K562 (cell line): ENCODE data around the gene DCP1B.

Experiments used
- CC2D1A ChIP-seq: fragments of 450-650 bp; IDR thresholded peaks from 2 replicates; pipeline ENCODE4 v1.6.1; 2017; ENCODE audit warnings: mild to moderate bottlenecking
- CCNT2 ChIP-seq: IDR thresholded peaks from 2 replicates; pipeline ENCODE4 v1.6.1; 2011; ENCODE audit warnings: borderline replicate concordance, low read depth, mild to moderate bottlenecking, moderate library complexity, mixed read lengths, low read length; ENCODE audit not compliant: insufficient read length; ENCODE audit errors: extremely low read depth
- EGR1 ChIP-seq: fragments of 450-650 bp; conservative IDR thresholded peaks from 2 replicates; pipeline ENCODE4 v1.6.1; 2017; ENCODE audit warnings: mild to moderate bottlenecking
- ELF4 ChIP-seq: fragments of 450-650 bp; formaldehyde crosslinking; IDR thresholded peaks from 2 replicates; pipeline ENCODE4 v1.4.0; 2022; ENCODE audit warnings: missing genetic modification characterization
- POLR2AphosphoS5 ChIP-seq: IDR thresholded peaks from 2 replicates; pipeline ENCODE4 v1.6.1; 2011; ENCODE audit warnings: mild to moderate bottlenecking, low read depth, low read length, moderate library complexity; ENCODE audit not compliant: control insufficient read depth, insufficient read depth
- SRSF7 ChIP-seq: fragments of 200-400 bp; formaldehyde crosslinking; optimal IDR thresholded peaks from 2 replicates; pipeline ENCODE3; 2017; ENCODE audit warnings: mild to moderate bottlenecking, low read depth, low read length
- ZFP36 ChIP-seq: fragments of 150-350 bp; IDR thresholded peaks from 2 replicates; pipeline ENCODE4 v1.6.1; 2018; ENCODE audit warnings: low read length, low read depth; ENCODE audit not compliant: partially characterized antibody
- TF ChIP-seq, protein P1 (sequence below): fragments of 150-350 bp; IDR thresholded peaks from 2 replicates; pipeline ENCODE4 v1.6.1; 2014; ENCODE audit warnings: low read depth, mild to moderate bottlenecking, low read length, borderline replicate concordance
- TF ChIP-seq, protein P2 (sequence below): fragments of 250-450 bp; sonication (Bioruptor Pico); IDR thresholded peaks from 2 replicates; pipeline ENCODE4 v1.4.0; 2020; ENCODE audit warnings: mild to moderate bottlenecking, moderate library complexity
- TF ChIP-seq, protein P3 (sequence below), 3 experiments: IDR thresholded peaks in 2 of 3; conservative IDR thresholded peaks in 1 of 3; 2 replicates each; pipeline ENCODE4 v1.5.1; 2011 to 2012; ENCODE audit warnings: low read length in 3 of 3, mild to moderate bottlenecking in 3 of 3, control low read depth in 2 of 3, improper control_type of control experiment in 1 of 3, inconsistent platforms in 1 of 3, low read depth in 1 of 3, mixed read lengths in 1 of 3, moderate library complexity in 1 of 3; ENCODE audit not compliant: insufficient read depth in 2 of 3

DNA sequence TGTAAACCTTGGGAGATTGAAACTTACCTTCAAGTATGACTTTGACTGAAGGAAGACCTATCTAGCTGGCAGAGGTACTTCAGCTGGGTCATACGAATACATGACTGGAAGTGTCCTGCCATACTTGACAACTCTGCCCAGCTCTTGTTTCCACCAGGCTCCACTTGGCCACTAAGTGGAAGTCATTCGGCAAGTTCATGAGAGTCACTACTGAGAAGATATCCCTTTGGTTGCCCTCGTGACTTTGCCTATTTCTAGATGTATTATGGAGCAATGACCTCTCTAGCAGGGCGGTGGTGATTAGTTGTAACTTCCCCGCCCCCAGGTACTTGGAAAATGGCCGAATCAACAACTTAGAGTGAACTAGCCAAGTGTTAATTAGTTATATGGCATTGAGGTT lies 39.9 kb upstream of the DCP1B start:
- TF ChIP-seq, protein P1, sequence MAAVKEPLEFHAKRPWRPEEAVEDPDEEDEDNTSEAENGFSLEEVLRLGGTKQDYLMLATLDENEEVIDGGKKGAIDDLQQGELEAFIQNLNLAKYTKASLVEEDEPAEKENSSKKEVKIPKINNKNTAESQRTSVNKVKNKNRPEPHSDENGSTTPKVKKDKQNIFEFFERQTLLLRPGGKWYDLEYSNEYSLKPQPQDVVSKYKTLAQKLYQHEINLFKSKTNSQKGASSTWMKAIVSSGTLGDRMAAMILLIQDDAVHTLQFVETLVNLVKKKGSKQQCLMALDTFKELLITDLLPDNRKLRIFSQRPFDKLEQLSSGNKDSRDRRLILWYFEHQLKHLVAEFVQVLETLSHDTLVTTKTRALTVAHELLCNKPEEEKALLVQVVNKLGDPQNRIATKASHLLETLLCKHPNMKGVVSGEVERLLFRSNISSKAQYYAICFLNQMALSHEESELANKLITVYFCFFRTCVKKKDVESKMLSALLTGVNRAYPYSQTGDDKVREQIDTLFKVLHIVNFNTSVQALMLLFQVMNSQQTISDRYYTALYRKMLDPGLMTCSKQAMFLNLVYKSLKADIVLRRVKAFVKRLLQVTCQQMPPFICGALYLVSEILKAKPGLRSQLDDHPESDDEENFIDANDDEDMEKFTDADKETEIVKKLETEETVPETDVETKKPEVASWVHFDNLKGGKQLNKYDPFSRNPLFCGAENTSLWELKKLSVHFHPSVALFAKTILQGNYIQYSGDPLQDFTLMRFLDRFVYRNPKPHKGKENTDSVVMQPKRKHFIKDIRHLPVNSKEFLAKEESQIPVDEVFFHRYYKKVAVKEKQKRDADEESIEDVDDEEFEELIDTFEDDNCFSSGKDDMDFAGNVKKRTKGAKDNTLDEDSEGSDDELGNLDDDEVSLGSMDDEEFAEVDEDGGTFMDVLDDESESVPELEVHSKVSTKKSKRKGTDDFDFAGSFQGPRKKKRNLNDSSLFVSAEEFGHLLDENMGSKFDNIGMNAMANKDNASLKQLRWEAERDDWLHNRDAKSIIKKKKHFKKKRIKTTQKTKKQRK: no peak
- TF ChIP-seq, protein P2, sequence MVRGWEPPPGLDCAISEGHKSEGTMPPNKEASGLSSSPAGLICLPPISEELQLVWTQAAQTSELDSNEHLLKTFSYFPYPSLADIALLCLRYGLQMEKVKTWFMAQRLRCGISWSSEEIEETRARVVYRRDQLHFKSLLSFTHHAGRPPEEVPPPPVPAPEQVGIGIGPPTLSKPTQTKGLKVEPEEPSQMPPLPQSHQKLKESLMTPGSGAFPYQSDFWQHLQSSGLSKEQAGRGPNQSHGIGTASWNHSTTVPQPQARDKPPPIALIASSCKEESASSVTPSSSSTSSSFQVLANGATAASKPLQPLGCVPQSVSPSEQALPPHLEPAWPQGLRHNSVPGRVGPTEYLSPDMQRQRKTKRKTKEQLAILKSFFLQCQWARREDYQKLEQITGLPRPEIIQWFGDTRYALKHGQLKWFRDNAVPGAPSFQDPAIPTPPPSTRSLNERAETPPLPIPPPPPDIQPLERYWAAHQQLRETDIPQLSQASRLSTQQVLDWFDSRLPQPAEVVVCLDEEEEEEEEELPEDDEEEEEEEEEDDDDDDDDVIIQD (CRISPR knock-in tag): no peak
- TF ChIP-seq, protein P3, sequence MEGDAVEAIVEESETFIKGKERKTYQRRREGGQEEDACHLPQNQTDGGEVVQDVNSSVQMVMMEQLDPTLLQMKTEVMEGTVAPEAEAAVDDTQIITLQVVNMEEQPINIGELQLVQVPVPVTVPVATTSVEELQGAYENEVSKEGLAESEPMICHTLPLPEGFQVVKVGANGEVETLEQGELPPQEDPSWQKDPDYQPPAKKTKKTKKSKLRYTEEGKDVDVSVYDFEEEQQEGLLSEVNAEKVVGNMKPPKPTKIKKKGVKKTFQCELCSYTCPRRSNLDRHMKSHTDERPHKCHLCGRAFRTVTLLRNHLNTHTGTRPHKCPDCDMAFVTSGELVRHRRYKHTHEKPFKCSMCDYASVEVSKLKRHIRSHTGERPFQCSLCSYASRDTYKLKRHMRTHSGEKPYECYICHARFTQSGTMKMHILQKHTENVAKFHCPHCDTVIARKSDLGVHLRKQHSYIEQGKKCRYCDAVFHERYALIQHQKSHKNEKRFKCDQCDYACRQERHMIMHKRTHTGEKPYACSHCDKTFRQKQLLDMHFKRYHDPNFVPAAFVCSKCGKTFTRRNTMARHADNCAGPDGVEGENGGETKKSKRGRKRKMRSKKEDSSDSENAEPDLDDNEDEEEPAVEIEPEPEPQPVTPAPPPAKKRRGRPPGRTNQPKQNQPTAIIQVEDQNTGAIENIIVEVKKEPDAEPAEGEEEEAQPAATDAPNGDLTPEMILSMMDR (IDR thresholded peaks at IDR 0.05 in 2 of 3, conservative IDR thresholded peaks at IDR 0.05 in 1 of 3; ENCODE audit: insufficient read depth in 2 of 3, low read depth in 1 of 3, low read length in 3 of 3): no peak
- no peak for TF ChIP-seq ZFP36
- TF ChIP-seq EGR1: no peak
- TF ChIP-seq CC2D1A: no peak
- no peak for TF ChIP-seq POLR2AphosphoS5
- TF ChIP-seq SRSF7: no peak
- no peak for TF ChIP-seq ELF4 (CRISPR knock-in tag)
- TF ChIP-seq CCNT2: no peak
